Measurements from ENCODE around the gene VSTM2B.

- TF ChIP-seq CTCF (IDR thresholded peaks at IDR 0.05) (no peak), POLR2A (IDR thresholded peaks at IDR 0.05) (no peak)
Observed at GRCh38 chr19:29484876-29485275, 40.9 kb upstream of the VSTM2B start.

Data from heart left ventricle (tissue), 13 donors.